Fibroblast of lung (primary cell): ENCODE measurements around the gene NOS3. TPM values are rescaled to one million over a fixed set of nuclear protein-coding genes. Genes with fewer than 3 reads are reported as not detected.

Source experiments
- DNase-seq, 2 donors: peaks; one replicate each; pipeline versions ENCODE4 v3.0.0 to v3.0.0-alpha.2; 2010; ENCODE audit warnings: low read depth in 2 of 2
- H2AFZ ChIP-seq: 2 replicates; pipeline ENCODE4 v1.5.1; 2012; ENCODE audit warnings: low read length, control low read depth, inconsistent platforms
- H3K27ac ChIP-seq: 2 replicates; pipeline ENCODE4 v1.5.1; 2011; ENCODE audit warnings: low read length, control low read depth; ENCODE audit not compliant: insufficient read depth
- H3K27me3 ChIP-seq: 2 replicates; pipeline ENCODE4 v1.5.1; 2011; ENCODE audit warnings: mild to moderate bottlenecking, low read length; ENCODE audit not compliant: control insufficient read depth, insufficient read depth
- H3K36me3 ChIP-seq: 2 replicates; pipeline ENCODE4 v1.5.1; 2011; ENCODE audit warnings: low read length; ENCODE audit not compliant: control insufficient read depth, insufficient read depth
- H3K4me1 ChIP-seq: 2 replicates; pipeline ENCODE4 v1.5.1; 2011; ENCODE audit warnings: low read length; ENCODE audit not compliant: control insufficient read depth, insufficient read depth; ENCODE audit errors: extremely low read depth
- H3K4me2 ChIP-seq: 2 replicates; pipeline ENCODE4 v1.5.1; 2011; ENCODE audit warnings: low read length, control low read depth; ENCODE audit not compliant: insufficient read depth; ENCODE audit errors: extremely low read depth
- H3K4me3 ChIP-seq, 4 experiments: fragments of 200-600 bp in 1 of 4; sonication (generic) in 1 of 4; replicated peaks in 1 of 4; 2 replicates each; pipeline ENCODE4 v1.5.1; 2011 to 2016; ENCODE audit warnings: low read length in 4 of 4, low read depth in 3 of 4, mild to moderate bottlenecking in 3 of 4, control low read depth in 2 of 4, inconsistent platforms in 1 of 4, mixed read lengths in 1 of 4; ENCODE audit not compliant: insufficient read depth in 1 of 4; ENCODE audit errors: control extremely low read depth in 1 of 4
- H3K79me2 ChIP-seq: 2 replicates; pipeline ENCODE4 v1.5.1; 2012; ENCODE audit warnings: mild to moderate bottlenecking, low read length, inconsistent platforms; ENCODE audit not compliant: control insufficient read depth, insufficient read depth
- H3K9ac ChIP-seq: 2 replicates; pipeline ENCODE4 v1.5.1; 2011; ENCODE audit warnings: mild to moderate bottlenecking, low read length, control low read depth; ENCODE audit not compliant: insufficient read depth
- H3K9me3 ChIP-seq: 2 replicates; pipeline ENCODE4 v1.5.1; 2012; ENCODE audit warnings: low read depth, low read length; ENCODE audit not compliant: control insufficient read depth, insufficient read depth
- H4K20me1 ChIP-seq: 2 replicates; pipeline ENCODE4 v1.5.1; 2011; ENCODE audit warnings: low read length; ENCODE audit not compliant: control insufficient read depth, insufficient read depth; ENCODE audit errors: extremely low read depth
- EZH2 ChIP-seq: IDR thresholded peaks from 2 replicates; pipeline ENCODE4 v1.5.1; 2012; ENCODE audit warnings: low read length, control low read depth, mild to moderate bottlenecking; ENCODE audit errors: missing control alignments
- polyA plus RNA-seq, 2 donors: library from polyadenylated mRNA; depleted of rRNA in 1 of 2; stranded (reverse) in 1 of 2; unstranded in 1 of 2; fragments of >200 nt; gene quantifications; 2 replicates each; pipeline ENCODE4 v1.2.1, GENCODE V29; 2011 to 2012; ENCODE audit warnings: missing spikeins in 1 of 2
- total RNA-seq: library from RNA; depleted of rRNA; stranded (reverse); fragments of >200 nt; gene quantifications from 2 replicates; pipeline ENCODE4 v1.2.1, GENCODE V29; 2014
- TF ChIP-seq, protein P1 (sequence below), 2 donors: IDR thresholded peaks in 1 of 2; conservative IDR thresholded peaks in 1 of 2; 1 replicate in 1 of 2; 2 replicates in 1 of 2; pipeline ENCODE4 v1.5.1; 2011 to 2012; ENCODE audit warnings: low read length in 2 of 2, control low read depth in 1 of 2, inconsistent platforms in 1 of 2, low read depth in 1 of 2, mild to moderate bottlenecking in 1 of 2

NOS3 gene
- total and polyA plus RNA-seq, 2 donors (not counting 1 experiment from before 2014, with no cell fraction given) = 0.12 to 0.50 TPM

DNA sequence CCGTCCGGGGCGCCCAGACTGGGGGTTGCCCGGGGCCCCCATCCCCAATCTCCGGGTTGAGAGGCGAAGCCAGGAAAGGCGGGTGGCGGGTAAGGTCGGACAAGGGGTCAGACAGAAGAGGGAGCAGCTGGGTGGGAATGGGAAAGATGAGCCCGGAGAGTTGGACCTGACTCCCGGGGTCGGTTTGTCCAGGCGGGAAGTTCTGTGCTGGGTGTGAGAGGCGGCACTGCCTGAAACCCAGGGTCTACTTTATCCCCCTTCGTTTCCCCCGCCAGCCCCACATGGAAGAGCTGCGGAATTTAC lies 69.2 kb downstream of the NOS3 start:
- Histone ChIP-seq H3K79me2 (peaks cover 33% of the 10 kb centered on the region), H2AFZ (no peak overlapping the region)

DNA sequence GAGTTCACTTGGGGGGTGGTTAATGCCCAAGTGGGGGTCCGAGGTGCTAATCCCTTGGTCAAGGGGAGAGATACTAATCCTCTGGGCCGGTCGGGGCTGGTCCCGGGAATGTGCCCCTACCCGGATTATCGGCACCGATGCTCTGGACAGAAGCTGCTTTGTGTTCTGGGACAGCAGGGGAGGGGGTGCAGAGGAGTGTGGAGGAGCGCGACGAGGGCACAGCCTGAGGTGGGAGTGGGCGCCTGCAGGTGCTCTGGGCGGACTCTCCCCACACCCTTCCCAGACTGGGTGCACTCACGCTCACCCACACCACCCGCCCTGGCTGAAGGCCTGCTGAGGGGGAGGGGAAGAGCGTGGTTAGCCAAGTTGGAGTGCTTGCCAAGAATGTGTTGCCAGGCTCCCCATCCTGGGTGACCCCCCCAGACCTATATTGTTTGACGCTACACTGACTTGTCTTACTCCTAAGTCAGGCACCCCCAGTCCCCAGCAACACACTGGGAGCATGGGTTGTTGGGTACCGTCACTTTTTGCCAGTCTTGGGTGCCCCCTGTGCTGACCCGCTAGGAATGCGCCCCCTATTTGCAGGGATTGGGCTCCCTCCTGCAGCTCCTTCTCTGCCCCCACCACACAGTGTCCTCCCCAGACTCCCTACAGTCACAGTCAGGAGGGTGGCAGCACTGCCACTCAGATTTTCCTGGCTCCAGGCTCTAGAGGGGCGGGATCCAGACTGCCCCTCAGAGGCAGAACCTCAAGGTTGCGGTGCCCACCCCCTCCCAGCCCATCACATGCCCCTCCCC lies 69.8 kb downstream of the NOS3 start:
- Histone ChIP-seq H3K4me3 (peak overlapping the region; percentile 80 to 89 (median 81)), H4K20me1 (no peaks in the 10 kb centered on the region), H3K79me2 (peaks cover 33% of the 10 kb centered on the region), H3K27me3 (no peaks in the 10 kb centered on the region), H2AFZ (no peak overlapping the region), H3K9me3 (no peaks in the 10 kb centered on the region), H3K36me3 (peaks cover 13% of the 10 kb centered on the region), H3K4me2 (peak overlapping the region; percentile 93), H3K4me1 (peaks cover 23% of the 10 kb centered on the region), H3K9ac (peak overlapping the region; percentile 74), H3K27ac (peak overlapping the region; percentile 93)
- DNase-seq = peak in 1 of 2 donors; percentile 34
- TF ChIP-seq EZH2 = no peak
- TF ChIP-seq, protein P1, sequence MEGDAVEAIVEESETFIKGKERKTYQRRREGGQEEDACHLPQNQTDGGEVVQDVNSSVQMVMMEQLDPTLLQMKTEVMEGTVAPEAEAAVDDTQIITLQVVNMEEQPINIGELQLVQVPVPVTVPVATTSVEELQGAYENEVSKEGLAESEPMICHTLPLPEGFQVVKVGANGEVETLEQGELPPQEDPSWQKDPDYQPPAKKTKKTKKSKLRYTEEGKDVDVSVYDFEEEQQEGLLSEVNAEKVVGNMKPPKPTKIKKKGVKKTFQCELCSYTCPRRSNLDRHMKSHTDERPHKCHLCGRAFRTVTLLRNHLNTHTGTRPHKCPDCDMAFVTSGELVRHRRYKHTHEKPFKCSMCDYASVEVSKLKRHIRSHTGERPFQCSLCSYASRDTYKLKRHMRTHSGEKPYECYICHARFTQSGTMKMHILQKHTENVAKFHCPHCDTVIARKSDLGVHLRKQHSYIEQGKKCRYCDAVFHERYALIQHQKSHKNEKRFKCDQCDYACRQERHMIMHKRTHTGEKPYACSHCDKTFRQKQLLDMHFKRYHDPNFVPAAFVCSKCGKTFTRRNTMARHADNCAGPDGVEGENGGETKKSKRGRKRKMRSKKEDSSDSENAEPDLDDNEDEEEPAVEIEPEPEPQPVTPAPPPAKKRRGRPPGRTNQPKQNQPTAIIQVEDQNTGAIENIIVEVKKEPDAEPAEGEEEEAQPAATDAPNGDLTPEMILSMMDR (conservative IDR thresholded peaks at IDR 0.05 in 1 of 2, IDR thresholded peaks at IDR 0.05 in 1 of 2; ENCODE audit: low read depth in 1 of 2, low read length in 2 of 2) = peak in 1 of 2 donors; percentile 5

More for the DNA sequence above, 69.2 kb downstream of the NOS3 start:
- TF ChIP-seq, protein P1 (conservative IDR thresholded peaks at IDR 0.05 in 1 of 2, IDR thresholded peaks at IDR 0.05 in 1 of 2; ENCODE audit: low read depth in 1 of 2, low read length in 2 of 2) = no peak
- TF ChIP-seq EZH2 = no peak
- Histone ChIP-seq H4K20me1 (no peaks in the 10 kb centered on the region), H3K4me2 (peak overlapping the region; percentile 93), H3K4me3 (peak overlapping the region; percentile 80 to 89 (median 81)), H3K27me3 (no peaks in the 10 kb centered on the region), H3K9me3 (no peaks in the 10 kb centered on the region), H3K9ac (peak overlapping the region; percentile 74), H3K27ac (peak overlapping the region; percentile 93), H3K36me3 (peaks cover 9% of the 10 kb centered on the region), H3K4me1 (peaks cover 23% of the 10 kb centered on the region)
- DNase-seq = no peak

DNA sequence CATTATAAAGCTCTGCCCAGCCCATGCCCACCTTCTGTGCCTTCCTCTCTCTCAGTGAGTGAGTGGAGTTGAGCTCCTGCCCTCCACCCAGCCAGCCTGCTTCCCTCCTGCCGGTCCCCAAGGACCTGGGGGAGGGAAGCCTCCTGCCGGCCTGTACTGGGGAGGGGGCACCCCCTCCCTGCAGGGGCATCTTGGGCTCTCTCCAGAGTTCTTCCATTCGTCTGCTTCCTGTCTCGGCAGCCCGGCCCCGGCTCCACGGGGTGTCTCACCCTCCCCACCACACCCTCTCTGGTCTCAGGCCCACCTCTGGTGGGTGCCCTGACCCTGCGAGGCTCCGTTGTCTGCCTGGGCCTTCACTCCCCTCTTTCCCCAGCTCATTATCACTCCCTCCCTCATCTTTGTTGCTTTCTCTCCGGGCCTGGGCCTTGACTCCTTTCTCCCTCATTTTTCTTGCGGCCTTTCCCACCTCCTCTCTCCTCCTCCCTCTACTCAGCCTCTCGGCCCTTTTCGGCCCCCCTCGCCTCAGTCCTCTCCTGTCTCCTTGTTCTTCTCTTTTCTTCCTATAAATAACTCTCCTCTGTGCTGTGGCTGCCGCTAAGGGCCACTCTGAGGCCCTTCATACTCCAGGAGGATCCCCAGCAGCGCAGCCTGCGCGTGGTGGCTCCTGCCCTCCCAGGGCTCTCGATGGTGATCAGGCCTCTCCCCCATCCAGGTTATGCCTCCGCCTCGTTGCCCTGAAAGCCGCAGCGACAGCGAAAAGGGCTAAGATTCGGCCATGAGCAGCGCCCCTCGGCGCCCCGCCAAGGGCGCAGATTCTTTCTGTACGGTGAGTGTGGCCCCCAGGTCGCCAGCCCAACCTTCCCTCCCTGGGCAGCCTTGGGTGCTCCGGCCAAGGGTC lies 70.6 kb downstream of the NOS3 start:
- no peak overlapping the region for H3K9ac ChIP-seq
- DNase-seq = no peak
- TF ChIP-seq EZH2 = no peak
- TF ChIP-seq, protein P1 (conservative IDR thresholded peaks at IDR 0.05 in 1 of 2, IDR thresholded peaks at IDR 0.05 in 1 of 2; ENCODE audit: low read depth in 1 of 2, low read length in 2 of 2) = no peak
- H3K9me3 ChIP-seq = no peaks in the 10 kb centered on the region
- peaks cover 33% of the 10 kb centered on the region for H3K79me2 ChIP-seq
- no peaks in the 10 kb centered on the region for H3K27me3 ChIP-seq
- H4K20me1 ChIP-seq = no peaks in the 10 kb centered on the region
- H3K27ac ChIP-seq = peak overlapping the region; percentile 93
- H3K4me1 ChIP-seq = peaks cover 23% of the 10 kb centered on the region
- H3K36me3 ChIP-seq = peaks cover 18% of the 10 kb centered on the region
- H3K4me2 ChIP-seq = peak overlapping the region; percentile 93
- no peak overlapping the region for H2AFZ ChIP-seq
- peak overlapping the region; percentile 12 to 89 (median 81) for H3K4me3 ChIP-seq
